ENCODE data around the gene ANKRD13A.
"Not testable (repeated sequence)": the region's sequence is repeated elsewhere in the genome, so short reads cannot be mapped to it uniquely, and the experiment has no call there.

Gene ANKRD13A

DNA sequence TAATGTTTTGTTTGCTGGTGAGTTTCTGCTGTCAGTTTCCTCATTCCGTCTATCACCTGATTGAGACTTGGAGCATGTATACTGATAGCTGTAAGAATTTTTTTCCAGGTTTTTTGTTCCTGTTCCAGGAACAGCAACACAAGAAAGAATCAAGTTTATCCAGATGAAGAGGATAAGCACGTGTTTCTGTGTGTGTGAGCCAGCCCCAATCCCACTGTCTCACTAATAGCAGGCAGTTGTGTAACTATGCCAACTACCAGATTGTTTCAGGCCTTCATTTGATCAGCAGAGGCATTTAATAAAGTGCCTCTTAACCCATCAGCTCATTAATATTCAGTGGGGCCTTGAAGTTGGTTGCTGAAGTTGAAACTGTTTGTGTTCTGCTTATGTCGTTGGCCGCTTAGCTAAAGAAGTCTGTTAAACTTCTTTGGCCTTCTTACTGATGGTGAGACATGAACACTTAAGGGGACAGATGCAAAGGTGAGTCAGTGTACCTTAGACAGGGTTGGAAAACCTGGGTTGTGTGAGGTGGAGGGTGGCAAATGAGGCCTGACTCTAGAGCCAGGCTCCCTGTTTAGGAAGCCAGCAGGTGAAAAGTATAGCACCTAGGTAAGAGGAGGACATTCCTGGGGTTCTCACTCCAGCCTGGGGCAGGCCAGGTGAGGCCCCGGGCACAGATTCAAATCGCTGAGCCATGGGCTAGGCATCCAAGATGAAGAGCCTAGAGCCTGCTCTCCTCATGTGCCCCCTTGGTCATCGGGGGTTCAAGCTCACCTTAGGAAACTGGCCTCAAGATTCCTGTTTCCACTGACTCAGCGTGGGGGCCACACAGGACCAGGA lies 3.7 kb downstream of the ANKRD13A start:
- DNase-seq (no peak), ATAC-seq (replicated peaks) (no peak)
- Mint-ChIP-seq H3K27ac (peak overlapping the region; percentile 16 to 57), H3K4me3 (no peak overlapping the region), H3K36me3 (ENCODE audit: insufficient read depth) (peaks cover 21% of the 10 kb centered on the region), H3K27me3 (no peaks in the 10 kb centered on the region), H3K4me1 (ENCODE audit: low read depth in 2 of 2) (peaks cover 39 to 48% of the 10 kb centered on the region in 2 donors), H3K9me3 (no peaks in the 10 kb centered on the region)

DNA sequence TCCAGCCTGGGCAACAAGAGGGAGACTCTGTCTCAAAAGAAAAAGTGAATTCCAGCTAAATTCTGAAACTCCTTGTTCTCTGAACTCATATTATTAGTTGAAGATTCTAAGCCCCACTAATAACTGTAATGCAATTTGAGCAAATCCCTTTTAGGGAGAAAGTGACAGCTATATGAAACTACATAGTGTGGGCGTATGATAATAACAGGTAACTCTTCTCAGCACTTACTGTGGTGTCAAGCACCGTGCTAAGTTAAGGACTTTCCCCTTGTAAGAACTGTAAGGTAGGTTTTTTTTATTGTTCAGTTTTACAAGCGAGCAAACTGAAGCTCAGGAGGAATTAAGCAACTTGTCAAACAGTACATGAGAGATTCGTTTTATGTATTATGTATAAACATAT lies 5.4 kb downstream of the ANKRD13A start:
- Mint-ChIP-seq H3K27me3 (no peaks in the 10 kb centered on the region), H3K4me1 (ENCODE audit: low read depth in 2 of 2) (peaks cover 38 to 48% of the 10 kb centered on the region in 2 donors), H3K4me3 (no peak overlapping the region), H3K9me3 (no peaks in the 10 kb centered on the region), H3K27ac (peak overlapping the region in 1 of 2 donors; percentile 92), H3K36me3 (ENCODE audit: insufficient read depth) (peaks cover 18% of the 10 kb centered on the region)
- peak; percentile 58 for ATAC-seq (replicated peaks)
- no peak for DNase-seq

GRCh38 chr12:110005319-110005973 lies 6.2 kb downstream of the ANKRD13A start:
- no peaks in the 10 kb centered on the region for H3K9me3 Mint-ChIP-seq
- peak overlapping the region; percentile 42 to 74 for H3K4me3 Mint-ChIP-seq
- H3K36me3 Mint-ChIP-seq (ENCODE audit: insufficient read depth): peaks cover 12% of the 10 kb centered on the region
- no peak for DNase-seq
- peaks cover 35 to 49% of the 10 kb centered on the region in 2 donors for H3K4me1 Mint-ChIP-seq (ENCODE audit: low read depth in 2 of 2)
- no peaks in the 10 kb centered on the region for H3K27me3 Mint-ChIP-seq
- ATAC-seq (replicated peaks): peak; percentile 78
- H3K27ac Mint-ChIP-seq: peak overlapping the region; percentile 41 to 92

- H3K9me3 Mint-ChIP-seq: no peaks in the 10 kb centered on the region
- peaks cover 11% of the 10 kb centered on the region for H3K36me3 Mint-ChIP-seq (ENCODE audit: insufficient read depth)
Measured at GRCh38 chr12:110006115-110006514, 6.9 kb downstream of the ANKRD13A start.

GRCh38 chr12:110007881-110008280 lies 8.7 kb downstream of the ANKRD13A start:
- Mint-ChIP-seq H3K4me3 (no peak overlapping the region), H3K36me3 (ENCODE audit: insufficient read depth) (peaks cover 21% of the 10 kb centered on the region), H3K9me3 (no peaks in the 10 kb centered on the region), H3K27me3 (no peaks in the 10 kb centered on the region), H3K27ac (no peak overlapping the region), H3K4me1 (ENCODE audit: low read depth in 2 of 2) (peaks cover 51 to 64% of the 10 kb centered on the region in 2 donors)
- DNase-seq (no peak), ATAC-seq (replicated peaks) (no peak)

More at GRCh38 chr12:110006115-110006514, 6.9 kb downstream of the ANKRD13A start:
- H3K27ac Mint-ChIP-seq: peak overlapping the region in 1 of 2 donors; percentile 92
- H3K4me1 Mint-ChIP-seq (ENCODE audit: low read depth in 2 of 2): peaks cover 36 to 49% of the 10 kb centered on the region in 2 donors
- H3K27me3 Mint-ChIP-seq: no peaks in the 10 kb centered on the region
- no peak overlapping the region for H3K4me3 Mint-ChIP-seq
- DNase-seq: no peak
- ATAC-seq (replicated peaks): no peak

DNA sequence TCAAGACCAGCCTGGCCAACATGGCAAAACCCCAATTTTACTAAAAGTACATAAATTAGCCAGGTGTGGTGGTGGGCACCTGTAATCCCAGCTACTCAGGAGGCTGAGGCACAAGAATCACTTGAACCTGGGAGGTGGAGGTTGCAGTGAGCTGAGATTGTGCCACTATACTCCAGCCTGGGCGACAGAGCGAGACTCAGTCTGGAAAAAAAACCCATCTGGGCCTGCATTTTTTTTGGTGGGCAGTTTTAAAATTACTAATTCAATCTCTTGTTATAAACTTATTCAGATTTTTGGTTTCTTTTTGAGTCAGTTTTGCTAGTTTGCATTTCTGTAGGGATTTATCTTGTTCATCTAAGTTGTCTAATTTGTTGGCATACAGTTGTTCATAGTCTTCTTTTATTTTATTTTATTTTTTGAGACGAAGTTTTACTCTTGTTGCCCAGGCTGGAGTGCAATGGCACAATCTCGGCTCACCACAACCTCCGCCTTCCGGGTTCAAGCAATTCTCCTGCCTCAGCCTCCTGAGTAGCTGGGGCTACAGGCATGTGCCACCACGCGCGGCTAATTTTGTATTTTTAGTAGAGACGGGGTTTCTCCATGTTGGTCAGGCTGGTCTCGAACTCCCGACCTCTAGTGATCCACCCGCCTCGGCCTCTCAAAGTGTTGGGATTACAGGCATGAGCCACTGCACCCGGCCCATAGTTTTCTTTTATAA lies 9.6 kb downstream of the ANKRD13A start:
- H3K9me3 Mint-ChIP-seq; DNase-seq; ATAC-seq (replicated peaks); H3K27me3 Mint-ChIP-seq: not testable (repeated sequence)
- peaks cover 21% of the 10 kb centered on the region for H3K36me3 Mint-ChIP-seq (ENCODE audit: insufficient read depth)
- peak overlapping the region; percentile 1 to 23 for H3K27ac Mint-ChIP-seq
- peaks cover 49 to 59% of the 10 kb centered on the region in 2 donors for H3K4me1 Mint-ChIP-seq (ENCODE audit: low read depth in 2 of 2)
- H3K4me3 Mint-ChIP-seq: peak overlapping the region; percentile 0 to 49

DNA sequence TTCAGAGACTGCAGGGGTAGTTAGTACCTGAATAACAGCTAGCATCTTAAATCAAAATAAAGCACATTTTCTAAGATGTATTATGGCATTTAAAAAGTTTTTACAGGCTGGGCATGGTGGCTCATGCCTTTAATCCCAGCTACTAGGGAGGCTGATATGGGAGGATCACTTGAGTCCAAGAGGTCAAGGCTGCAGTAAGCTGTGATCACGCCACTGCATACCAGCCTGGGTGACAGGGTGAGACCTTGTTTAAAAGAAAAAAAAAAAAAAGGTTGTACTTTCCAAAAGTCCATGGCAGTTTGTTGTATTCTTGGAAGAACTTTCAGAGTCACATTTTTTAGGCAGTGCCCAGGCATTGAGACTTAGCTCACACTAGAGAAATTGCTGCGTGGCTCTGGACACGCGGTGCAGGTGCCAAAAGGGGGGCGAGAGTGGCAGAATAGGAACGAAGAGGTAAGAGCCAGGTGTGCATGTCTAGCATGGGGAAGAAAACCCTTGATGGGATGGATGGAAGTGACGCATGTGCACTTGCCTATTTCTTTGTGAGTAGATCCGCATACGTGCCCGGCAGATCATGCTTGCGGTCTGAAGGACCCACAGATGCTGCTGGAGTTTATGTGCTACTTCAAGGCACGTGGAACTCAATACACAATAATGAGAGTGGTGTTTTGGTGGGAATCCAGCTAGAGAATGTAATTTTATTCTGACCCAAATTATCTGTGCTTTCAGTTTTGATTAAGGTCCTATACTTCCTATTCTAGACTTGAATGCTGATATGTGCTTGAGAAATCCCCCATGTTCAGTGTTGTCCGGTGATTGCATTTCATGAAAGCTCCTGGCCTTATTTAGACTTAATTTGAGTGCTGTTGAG lies 11.9 kb downstream of the ANKRD13A start:
- H3K4me3 Mint-ChIP-seq: peak overlapping the region; percentile 49 to 58
- H3K36me3 Mint-ChIP-seq (ENCODE audit: insufficient read depth): peaks cover 35% of the 10 kb centered on the region
- peak in 2 of 3 experiments; percentile 9 to 28 for DNase-seq
- ATAC-seq (replicated peaks): peak; percentile 73
- no peaks in the 10 kb centered on the region for H3K9me3 Mint-ChIP-seq
- peak overlapping the region; percentile 52 to 93 for H3K27ac Mint-ChIP-seq
- peaks cover 42 to 52% of the 10 kb centered on the region in 2 donors for H3K4me1 Mint-ChIP-seq (ENCODE audit: low read depth in 2 of 2)
- no peaks in the 10 kb centered on the region for H3K27me3 Mint-ChIP-seq

GRCh38 chr12:110012137-110012536 lies 12.9 kb downstream of the ANKRD13A start:
- ATAC-seq (replicated peaks): peak; percentile 74
- DNase-seq: peak in 2 of 3 experiments; percentile 30 to 36
- Mint-ChIP-seq H3K27ac (peak overlapping the region; percentile 52 to 93), H3K9me3 (no peaks in the 10 kb centered on the region), H3K27me3 (no peaks in the 10 kb centered on the region), H3K36me3 (ENCODE audit: insufficient read depth) (peaks cover 45% of the 10 kb centered on the region), H3K4me3 (peak overlapping the region; percentile 49 to 58), H3K4me1 (ENCODE audit: low read depth in 2 of 2) (peaks cover 39 to 49% of the 10 kb centered on the region in 2 donors)

- H3K36me3 Mint-ChIP-seq (ENCODE audit: insufficient read depth): peaks cover 50% of the 10 kb centered on the region
- peak overlapping the region; percentile 49 to 58 for H3K4me3 Mint-ChIP-seq
Measured at GRCh38 chr12:110012659-110013058, 13.4 kb downstream of the ANKRD13A start.

DNA sequence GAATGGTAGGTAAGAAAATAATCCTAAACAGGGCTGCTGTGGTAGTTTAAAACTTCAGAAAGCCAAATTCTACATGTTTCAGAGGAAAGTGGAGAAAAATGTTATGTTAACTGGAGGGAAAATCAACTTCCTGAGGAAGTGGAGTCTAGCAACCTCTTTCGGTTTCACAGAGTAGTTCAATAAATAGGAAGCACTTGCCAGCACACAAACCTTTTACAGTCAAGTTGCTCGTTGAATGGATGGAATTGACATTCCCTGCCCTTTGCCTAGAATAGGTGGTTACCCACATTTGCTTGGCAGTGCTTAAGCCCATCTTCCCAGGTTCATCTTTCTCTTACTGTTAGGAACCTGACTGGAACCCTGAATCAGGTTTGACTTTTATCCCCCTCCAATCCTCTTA lies 15.9 kb downstream of the ANKRD13A start:
- Mint-ChIP-seq H3K27ac (peak overlapping the region; percentile 63 to 76), H3K4me3 (no peak overlapping the region), H3K36me3 (ENCODE audit: insufficient read depth) (peaks cover 72% of the 10 kb centered on the region), H3K27me3 (no peaks in the 10 kb centered on the region), H3K9me3 (no peaks in the 10 kb centered on the region), H3K4me1 (ENCODE audit: low read depth in 2 of 2) (peaks cover 31 to 32% of the 10 kb centered on the region in 2 donors)
- DNase-seq (no peak), ATAC-seq (replicated peaks) (peak; percentile 38)

More at GRCh38 chr12:110012659-110013058, 13.4 kb downstream of the ANKRD13A start:
- H3K27me3 Mint-ChIP-seq: no peaks in the 10 kb centered on the region
- DNase-seq: no peak
- ATAC-seq (replicated peaks): no peak
- H3K27ac Mint-ChIP-seq: peak overlapping the region; percentile 52 to 93
- peaks cover 39 to 49% of the 10 kb centered on the region in 2 donors for H3K4me1 Mint-ChIP-seq (ENCODE audit: low read depth in 2 of 2)
- H3K9me3 Mint-ChIP-seq: no peaks in the 10 kb centered on the region

GRCh38 chr12:110020956-110021355 lies 21.7 kb downstream of the ANKRD13A start:
- no peaks in the 10 kb centered on the region for H3K27me3 Mint-ChIP-seq
- H3K36me3 Mint-ChIP-seq (ENCODE audit: insufficient read depth): peaks cover 87% of the 10 kb centered on the region
- ATAC-seq (replicated peaks) (no peak), DNase-seq (no peak)
- no peaks in the 10 kb centered on the region for H3K9me3 Mint-ChIP-seq
- peak overlapping the region in 1 of 2 donors; percentile 69 for H3K27ac Mint-ChIP-seq
- H3K4me1 Mint-ChIP-seq (ENCODE audit: low read depth in 2 of 2): peaks cover 0 to 3% of the 10 kb centered on the region in 2 donors
- no peak overlapping the region for H3K4me3 Mint-ChIP-seq

- no peaks in the 10 kb centered on the region for H3K9me3 Mint-ChIP-seq
- DNase-seq: no peak
- H3K4me3 Mint-ChIP-seq: no peak overlapping the region
- H3K27me3 Mint-ChIP-seq: no peaks in the 10 kb centered on the region
- H3K4me1 Mint-ChIP-seq (ENCODE audit: low read depth in 2 of 2): peaks cover 0 to 3% of the 10 kb centered on the region in 2 donors
- peak overlapping the region in 1 of 2 donors; percentile 44 for H3K27ac Mint-ChIP-seq
- no peak for ATAC-seq (replicated peaks)
- H3K36me3 Mint-ChIP-seq (ENCODE audit: insufficient read depth): peaks cover 86% of the 10 kb centered on the region
Measured at GRCh38 chr12:110023059-110023980, 24.1 kb downstream of the ANKRD13A start.

Measured in effector memory CD8-positive, alpha-beta T cell (primary cell).